ENCODE data around the gene KCTD5.

KCTD5 gene

GRCh38 chr16:2698103-2698870 is 16.0 kb downstream of the KCTD5 start:
- DNase-seq, result no peak

- no peak for DNase-seq
These were observed 16.8 kb downstream of the KCTD5 start for GRCh38 chr16:2698965-2699750.

GRCh38 chr16:2699791-2700600 is 17.7 kb downstream of the KCTD5 start:
- no peak for DNase-seq

GRCh38 chr16:2700786-2701185 is 18.5 kb downstream of the KCTD5 start:
- no peak for DNase-seq

GRCh38 chr16:2701272-2701671 is 18.9 kb downstream of the KCTD5 start:
- DNase-seq, result no peak

GRCh38 chr16:2701713-2702437 is 19.6 kb downstream of the KCTD5 start:
- no peak for DNase-seq

- DNase-seq, result no peak
These were observed 20.1 kb downstream of the KCTD5 start for GRCh38 chr16:2702438-2702825.

- no peak for DNase-seq
These were observed 20.8 kb downstream of the KCTD5 start for GRCh38 chr16:2702871-2703745.

- DNase-seq, result no peak
These were observed 22.1 kb downstream of the KCTD5 start for GRCh38 chr16:2704166-2704982.

- DNase-seq, result no peak
These were observed 22.6 kb downstream of the KCTD5 start for GRCh38 chr16:2704983-2705275.

GRCh38 chr16:2705351-2705750 is 23.0 kb downstream of the KCTD5 start:
- no peak for DNase-seq

- no peak for DNase-seq
These were observed 23.8 kb downstream of the KCTD5 start for GRCh38 chr16:2706085-2706484.

- no peak for DNase-seq
These were observed 24.4 kb downstream of the KCTD5 start for GRCh38 chr16:2706611-2707311.

GRCh38 chr16:2707368-2708289 is 25.3 kb downstream of the KCTD5 start:
- DNase-seq, result no peak

- DNase-seq, result no peak
These were observed 25.9 kb downstream of the KCTD5 start for GRCh38 chr16:2708290-2708639.

- DNase-seq, result no peak
These were observed 26.7 kb downstream of the KCTD5 start for GRCh38 chr16:2708955-2709587.

GRCh38 chr16:2709588-2709984 is 27.3 kb downstream of the KCTD5 start:
- DNase-seq, result no peak

- no peak for DNase-seq
These were observed 27.8 kb downstream of the KCTD5 start for GRCh38 chr16:2710021-2710710.
